Cardiac muscle cell (in vitro differentiated cells and primary cell): ENCODE results near the gene HAS3. TPM values are rescaled to one million over a fixed set of nuclear protein-coding genes. Genes with fewer than 3 reads are reported as not detected.

Source experiments
- DNase-seq, 2 donors: peaks; one replicate each; pipeline versions ENCODE4 v3.0.0 to v3.0.0-alpha.2; 2010 to 2017; ENCODE audit warnings: low read depth in 1 of 2, low spot score in 1 of 2
- H3K27ac ChIP-seq: fragments of 200-600 bp; sonication (generic); 2 replicates; pipeline ENCODE4 v1.5.1; 2016
- H3K27me3 ChIP-seq: fragments of 200-600 bp; sonication (generic); 2 replicates; pipeline ENCODE4 v1.6.0; 2016; ENCODE audit warnings: control low read depth
- H3K36me3 ChIP-seq: fragments of 200-600 bp; sonication (generic); 2 replicates; pipeline ENCODE4 v1.5.1; 2016; ENCODE audit warnings: control low read depth
- H3K4me1 ChIP-seq: fragments of 200-600 bp; sonication (generic); 2 replicates; pipeline ENCODE4 v1.8.1; 2017; ENCODE audit warnings: low read depth, mild to moderate bottlenecking, mixed run types
- H3K4me3 ChIP-seq: fragments of 200-600 bp; sonication (generic); 2 replicates; pipeline ENCODE4 v1.5.1; 2016; ENCODE audit warnings: mild to moderate bottlenecking
- H3K9me3 ChIP-seq: fragments of 200-600 bp; sonication (generic); 2 replicates; pipeline ENCODE4 v1.5.1; 2017; ENCODE audit warnings: low read depth, mild to moderate bottlenecking, control low read depth
- CTCF ChIP-seq: IDR thresholded peaks from 2 replicates; pipeline ENCODE4 v1.5.1; 2012; ENCODE audit warnings: low read depth, mild to moderate bottlenecking, low read length
- polyA plus RNA-seq: library from polyadenylated mRNA; unstranded; fragments of >200 nt; fragmentation: Nextera tagmentation; extraction: Ambion mirVana; gene quantifications from 2 replicates; pipeline ENCODE4 v1.2.1, GENCODE V29; 2016
- total RNA-seq: library from RNA; depleted of rRNA; stranded (reverse); fragments of >200 nt; gene quantifications from 2 replicates; pipeline ENCODE4 v1.2.3, GENCODE V29; 2016

Gene HAS3
- total and polyA plus RNA-seq, 2 experiments from 2014 or later: 0.03 TPM; not detected in 1

- TF ChIP-seq CTCF: no peak
- no peaks in the 10 kb centered on the region for H3K27me3 ChIP-seq
- no peak for DNase-seq
- no peaks in the 10 kb centered on the region for H3K36me3 ChIP-seq
- H3K4me3 ChIP-seq: no peak overlapping the region
- H3K4me1 ChIP-seq: peaks cover 22% of the 10 kb centered on the region
- peak overlapping the region; percentile 83 for H3K27ac ChIP-seq
- no peaks in the 10 kb centered on the region for H3K9me3 ChIP-seq
Measured at GRCh38 chr16:69064124-69064763, 41.2 kb upstream of the HAS3 start.

- no peak for TF ChIP-seq CTCF
- no peaks in the 10 kb centered on the region for H3K36me3 ChIP-seq
- no peaks in the 10 kb centered on the region for H3K9me3 ChIP-seq
- H3K27ac ChIP-seq: peak overlapping the region; percentile 83
- peak in 1 of 2 donors; percentile 67 for DNase-seq
- no peak overlapping the region for H3K4me3 ChIP-seq
- H3K4me1 ChIP-seq: peaks cover 22% of the 10 kb centered on the region
- no peaks in the 10 kb centered on the region for H3K27me3 ChIP-seq
Measured at GRCh38 chr16:69064764-69065313, 40.6 kb upstream of the HAS3 start.

GRCh38 chr16:69069504-69069903, 35.9 kb upstream of the HAS3 start:
- peaks cover 37% of the 10 kb centered on the region for H3K4me1 ChIP-seq
- H3K36me3 ChIP-seq: no peaks in the 10 kb centered on the region
- DNase-seq: no peak
- H3K4me3 ChIP-seq: no peak overlapping the region
- no peak for TF ChIP-seq CTCF
- H3K9me3 ChIP-seq: no peaks in the 10 kb centered on the region
- no peaks in the 10 kb centered on the region for H3K27me3 ChIP-seq
- no peak overlapping the region for H3K27ac ChIP-seq

- H3K4me3 ChIP-seq: no peak overlapping the region
- H3K36me3 ChIP-seq: no peaks in the 10 kb centered on the region
- no peak for DNase-seq
- no peaks in the 10 kb centered on the region for H3K9me3 ChIP-seq
- peaks cover 22% of the 10 kb centered on the region for H3K4me1 ChIP-seq
- no peak for TF ChIP-seq CTCF
- peak overlapping the region; percentile 91 for H3K27ac ChIP-seq
- H3K27me3 ChIP-seq: no peaks in the 10 kb centered on the region
Measured at GRCh38 chr16:69071036-69071435, 34.4 kb upstream of the HAS3 start.

GRCh38 chr16:69072640-69072974, 32.8 kb upstream of the HAS3 start:
- peaks cover 22% of the 10 kb centered on the region for H3K4me1 ChIP-seq
- peak overlapping the region; percentile 91 for H3K27ac ChIP-seq
- no peaks in the 10 kb centered on the region for H3K36me3 ChIP-seq
- no peak for TF ChIP-seq CTCF
- no peaks in the 10 kb centered on the region for H3K27me3 ChIP-seq
- DNase-seq: no peak
- H3K4me3 ChIP-seq: no peak overlapping the region
- H3K9me3 ChIP-seq: no peaks in the 10 kb centered on the region
